Stimulated activated CD4-positive, alpha-beta T cell treated with anti-CD3 and anti-CD28 coated beads, Interleukin-15, amount 100 ng/mL, for 24 hours (primary cell): ENCODE data around the gene FUBP1.
"Not testable (repeated sequence)": the region's sequence is repeated elsewhere in the genome, so short reads cannot be mapped to it uniquely, and the experiment has no call there.

ENCODE experiments used
- DNase-seq: peaks from one replicate; pipeline ENCODE4 v3.0.0-alpha.2; 2020

Gene FUBP1

GRCh38 chr1:77986810-77987209 is 7.9 kb upstream of the FUBP1 start:
- DNase-seq: peak; percentile 29

- no peak for DNase-seq
Measured at GRCh38 chr1:77984629-77985028, 5.8 kb upstream of the FUBP1 start.

GRCh38 chr1:77983997-77984355 is 5.1 kb upstream of the FUBP1 start:
- no peak for DNase-seq

- DNase-seq: not testable (repeated sequence)
Measured at GRCh38 chr1:77983352-77983996, 4.6 kb upstream of the FUBP1 start.

GRCh38 chr1:77978293-77978968 is 441 bp downstream of the FUBP1 start:
- peak; percentile 82 for DNase-seq

GRCh38 chr1:77977989-77978292 is 931 bp downstream of the FUBP1 start:
- no peak for DNase-seq

- DNase-seq: no peak
Measured at GRCh38 chr1:77976433-77977076, 2.3 kb downstream of the FUBP1 start.

- no peak for DNase-seq
Measured at GRCh38 chr1:77975907-77976306, 3.0 kb downstream of the FUBP1 start.

GRCh38 chr1:77975386-77975785 is 3.5 kb downstream of the FUBP1 start:
- no peak for DNase-seq

- no peak for DNase-seq
Measured at GRCh38 chr1:77972080-77972479, 6.8 kb downstream of the FUBP1 start.

GRCh38 chr1:77970192-77970591 is 8.7 kb downstream of the FUBP1 start:
- no peak for DNase-seq

- no peak for DNase-seq
Measured at GRCh38 chr1:77966291-77966690, 12.6 kb downstream of the FUBP1 start.

- no peak for DNase-seq
Measured at GRCh38 chr1:77961392-77961791, 17.5 kb downstream of the FUBP1 start.

GRCh38 chr1:77958850-77959249 is 20.0 kb downstream of the FUBP1 start:
- DNase-seq: no peak

GRCh38 chr1:77958391-77958790 is 20.5 kb downstream of the FUBP1 start:
- no peak for DNase-seq

GRCh38 chr1:77956464-77956863 is 22.4 kb downstream of the FUBP1 start:
- DNase-seq: no peak

GRCh38 chr1:77955709-77956108 is 23.2 kb downstream of the FUBP1 start:
- DNase-seq: no peak

GRCh38 chr1:77954521-77954920 is 24.4 kb downstream of the FUBP1 start:
- no peak for DNase-seq

- no peak for DNase-seq
Measured at GRCh38 chr1:77953907-77954306, 25.0 kb downstream of the FUBP1 start.

GRCh38 chr1:77951328-77951727 is 27.5 kb downstream of the FUBP1 start:
- no peak for DNase-seq

GRCh38 chr1:77950873-77951272 is 28.0 kb downstream of the FUBP1 start:
- no peak for DNase-seq

- no peak for DNase-seq
Measured at GRCh38 chr1:77948841-77949424, 29.9 kb downstream of the FUBP1 start.

- DNase-seq: no peak
Measured at GRCh38 chr1:77945345-77945744, 33.5 kb downstream of the FUBP1 start.
